Adipose tissue (tissue), 3 donors: ENCODE data around the gene MR1. TPM values are rescaled to one million over a fixed set of nuclear protein-coding genes. Genes with fewer than 3 reads are reported as not detected.
"Not testable (repeated sequence)": the region's sequence is repeated elsewhere in the genome, so short reads cannot be mapped to it uniquely, and the experiment has no call there.

ENCODE experiments used
- H3K27ac ChIP-seq: one replicate; pipeline ENCODE4 v1.5.1; 2013; ENCODE audit warnings: low read depth, low read length
- WGBS, 3 donors: extraction: QIAGEN DNeasy Blood & Tissue Kit; methylation state at CpG; one replicate each; pipeline ENCODE4 v1.1.7; 2013; 5-methylcytosine and 5-hydroxymethylcytosine counted together
- polyA plus RNA-seq, 3 donors: library from polyadenylated mRNA; stranded (reverse); fragments of 200-250 nt; gene quantifications; one replicate each; pipeline ENCODE4 v1.2.3, GENCODE V29; 2013
- donor health status: healthy with polysubstance abuse.
- donor health status: Bipolar disorder and iron deficiency.
- donor health status: healthy.

The MR1 gene
- polyA plus RNA-seq, 3 donors: 2.1 to 4.9 (median 2.4) TPM

- 69 to 73% (median 71%) methylated on average over 10 of the region's 10 CpGs for WGBS, 3 donors
- no peak overlapping the region for H3K27ac ChIP-seq
These were observed 10.3 kb upstream of the MR1 start for GRCh38 chr1:181023265-181024057.

- H3K27ac ChIP-seq: no peak overlapping the region
These were observed 5.6 kb upstream of the MR1 start for GRCh38 chr1:181028196-181028595.

GRCh38 chr1:181028615-181029014 is 5.2 kb upstream of the MR1 start:
- no peak overlapping the region for H3K27ac ChIP-seq
- 76 to 83% (median 82%) methylated on average over 5 of the region's 5 CpGs for WGBS, 3 donors

- no peak overlapping the region for H3K27ac ChIP-seq
- 80 to 94% (median 80%) methylated on average over 2 of the region's 2 CpGs for WGBS, 3 donors
These were observed 1.2 kb upstream of the MR1 start for GRCh38 chr1:181032535-181032934.

GRCh38 chr1:181033128-181033798 is 520 bp upstream of the MR1 start:
- WGBS, 3 donors: 33 to 53% (median 40%) methylated on average over 2 of the region's 2 CpGs
- H3K27ac ChIP-seq: peak overlapping the region; percentile 45

GRCh38 chr1:181035210-181035609 is 1.4 kb downstream of the MR1 start:
- WGBS, 3 donors: 93 to 98% (median 96%) methylated on average over 4 of the region's 4 CpGs

GRCh38 chr1:181036107-181036836 is 2.5 kb downstream of the MR1 start:
- H3K27ac ChIP-seq: no peak overlapping the region
- WGBS, 3 donors: 72 to 83% (median 77%) methylated on average over 4 of the region's 4 CpGs

More at GRCh38 chr1:181035210-181035609, 1.4 kb downstream of the MR1 start:
- H3K27ac ChIP-seq: not testable (repeated sequence)

- 90 to 97% (median 91%) methylated on average over 2 of the region's 2 CpGs for WGBS, 3 donors
- H3K27ac ChIP-seq: no peak overlapping the region
These were observed 3.6 kb downstream of the MR1 start for GRCh38 chr1:181037386-181037785.

- WGBS, 3 donors: 80 to 89% (median 82%) methylated on average over 3 to 5 of the region's 5 CpGs
- no peak overlapping the region for H3K27ac ChIP-seq
These were observed 4.7 kb downstream of the MR1 start for GRCh38 chr1:181038399-181038873.

GRCh38 chr1:181040284-181040865 is 6.6 kb downstream of the MR1 start:
- no peak overlapping the region for H3K27ac ChIP-seq

GRCh38 chr1:181043025-181043888 is 9.5 kb downstream of the MR1 start:
- no peak overlapping the region for H3K27ac ChIP-seq
- WGBS, 3 donors: 45 to 68% (median 60%) methylated on average over 5 of the region's 5 CpGs

More at GRCh38 chr1:181040284-181040865, 6.6 kb downstream of the MR1 start:
- WGBS, 3 donors: 87 to 90% (median 89%) methylated on average over 3 of the region's 3 CpGs

- no peak overlapping the region for H3K27ac ChIP-seq
- 67 to 82% (median 76%) methylated on average over 5 of the region's 5 CpGs for WGBS, 3 donors
These were observed 10.7 kb downstream of the MR1 start for GRCh38 chr1:181044449-181044966.

- not testable (repeated sequence) for H3K27ac ChIP-seq
- 96 to 99% (median 99%) methylated on average over 21 to 22 of the region's 22 CpGs for WGBS, 3 donors
These were observed 12.2 kb downstream of the MR1 start for GRCh38 chr1:181045946-181046345.

- WGBS, 3 donors: 78 to 85% (median 84%) methylated on average over 4 of the region's 4 CpGs
- H3K27ac ChIP-seq: no peak overlapping the region
These were observed 15.6 kb downstream of the MR1 start for GRCh38 chr1:181049378-181049777.

GRCh38 chr1:181050922-181051321 is 17.1 kb downstream of the MR1 start:
- H3K27ac ChIP-seq: no peak overlapping the region

GRCh38 chr1:181056560-181056959 is 22.8 kb downstream of the MR1 start:
- 74 to 92% (median 84%) methylated on average over 6 of the region's 6 CpGs for WGBS, 3 donors

GRCh38 chr1:181057079-181057478 is 23.3 kb downstream of the MR1 start:
- no peak overlapping the region for H3K27ac ChIP-seq
- WGBS, 3 donors: 45 to 58% (median 48%) methylated on average over 3 of the region's 3 CpGs

More at GRCh38 chr1:181056560-181056959, 22.8 kb downstream of the MR1 start:
- no peak overlapping the region for H3K27ac ChIP-seq

GRCh38 chr1:181059435-181059834 is 25.7 kb downstream of the MR1 start:
- H3K27ac ChIP-seq: no peak overlapping the region
